ENCODE data around the gene DENND2A. TPM values are rescaled to one million over a fixed set of nuclear protein-coding genes. Genes with fewer than 3 reads are reported as not detected.
"Not testable (repeated sequence)": the region's sequence is repeated elsewhere in the genome, so short reads cannot be mapped to it uniquely, and the experiment has no call there.

The DENND2A gene
- polyA plus RNA-seq, 4 donors: 3.0 to 7.0 (median 5.7) TPM; not detected in 1

- Histone ChIP-seq H3K36me3 (ENCODE audit: control insufficient read depth in 3 of 3, insufficient read depth in 2 of 3, low read depth in 1 of 3, low read length in 3 of 3) (peaks cover 0 to 37% (median 0%) of the 10 kb centered on the region in 3 donors), H3K9me3 (ENCODE audit: control insufficient read depth in 2 of 2, insufficient read depth in 1 of 2, low read depth in 1 of 2, low read length in 1 of 2) (no peaks in the 10 kb centered on the region), H3K4me1 (ENCODE audit: control insufficient read depth in 3 of 3, insufficient read depth in 2 of 3, low read depth in 1 of 3, low read length in 2 of 3) (peaks cover 2 to 11% (median 2%) of the 10 kb centered on the region in 3 donors), H3K27me3 (ENCODE audit: control insufficient read depth in 3 of 3, insufficient read depth in 3 of 3, low read length in 3 of 3) (no peaks in the 10 kb centered on the region), H3K27ac (ENCODE audit: low read depth in 1 of 3, low read length in 2 of 3) (peak overlapping the region in 2 of 3 donors; percentile 49 to 69), H3K4me3 (ENCODE audit: low read depth in 1 of 3, low read length in 3 of 3) (no peak overlapping the region)
- FAIRE-seq: no peak
- 15 to 27% (median 25%) methylated on average over 17 of the region's 17 CpGs for WGBS, 3 donors
- DNase-seq: peak; percentile 51 to 62
Measured at GRCh38 chr7:140541513-140542227, 98.9 kb downstream of the DENND2A start.

- peak overlapping the region in 2 of 3 donors; percentile 49 to 51 for H3K27ac ChIP-seq (ENCODE audit: low read depth in 1 of 3, low read length in 2 of 3)
- peaks cover 0 to 35% (median 0%) of the 10 kb centered on the region in 3 donors for H3K36me3 ChIP-seq (ENCODE audit: control insufficient read depth in 3 of 3, insufficient read depth in 2 of 3, low read depth in 1 of 3, low read length in 3 of 3)
- 55 to 67% (median 66%) methylated on average over 4 of the region's 4 CpGs for WGBS, 3 donors
- FAIRE-seq (no peak), DNase-seq (no peak)
- no peaks in the 10 kb centered on the region for H3K27me3 ChIP-seq (ENCODE audit: control insufficient read depth in 3 of 3, insufficient read depth in 3 of 3, low read length in 3 of 3)
- H3K4me3 ChIP-seq (ENCODE audit: low read depth in 1 of 3, low read length in 3 of 3): no peak overlapping the region
- H3K9me3 ChIP-seq (ENCODE audit: control insufficient read depth in 2 of 2, insufficient read depth in 1 of 2, low read depth in 1 of 2, low read length in 1 of 2): no peaks in the 10 kb centered on the region
- H3K4me1 ChIP-seq (ENCODE audit: control insufficient read depth in 3 of 3, insufficient read depth in 2 of 3, low read depth in 1 of 3, low read length in 2 of 3): peaks cover 2 to 11% (median 2%) of the 10 kb centered on the region in 3 donors
Measured at GRCh38 chr7:140541176-140541512, 99.5 kb downstream of the DENND2A start.

- H3K9me3 ChIP-seq (ENCODE audit: control insufficient read depth in 2 of 2, insufficient read depth in 1 of 2, low read depth in 1 of 2, low read length in 1 of 2): no peaks in the 10 kb centered on the region
- peaks cover 2 to 11% (median 2%) of the 10 kb centered on the region in 3 donors for H3K4me1 ChIP-seq (ENCODE audit: control insufficient read depth in 3 of 3, insufficient read depth in 2 of 3, low read depth in 1 of 3, low read length in 2 of 3)
- H3K36me3 ChIP-seq (ENCODE audit: control insufficient read depth in 3 of 3, insufficient read depth in 2 of 3, low read depth in 1 of 3, low read length in 3 of 3): peaks cover 0 to 30% (median 0%) of the 10 kb centered on the region in 3 donors
- DNase-seq: peak in 1 of 2 donors; percentile 45
- 69 to 83% (median 71%) methylated on average over 18 of the region's 18 CpGs for WGBS, 3 donors
- H3K4me3 ChIP-seq (ENCODE audit: low read depth in 1 of 3, low read length in 3 of 3): no peak overlapping the region
- H3K27ac ChIP-seq (ENCODE audit: low read depth in 1 of 3, low read length in 2 of 3): peak overlapping the region in 1 of 3 donors; percentile 25
- no peak for FAIRE-seq
- no peaks in the 10 kb centered on the region for H3K27me3 ChIP-seq (ENCODE audit: control insufficient read depth in 3 of 3, insufficient read depth in 3 of 3, low read length in 3 of 3)
Measured at GRCh38 chr7:140540136-140540777, 100.4 kb downstream of the DENND2A start.

GRCh38 chr7:140539461-140539860 is 101.2 kb downstream of the DENND2A start:
- Histone ChIP-seq H3K27ac (ENCODE audit: low read depth in 1 of 3, low read length in 2 of 3) (peak overlapping the region in 1 of 3 donors; percentile 1), H3K4me1 (ENCODE audit: control insufficient read depth in 3 of 3, insufficient read depth in 2 of 3, low read depth in 1 of 3, low read length in 2 of 3) (peaks cover 2 to 11% (median 2%) of the 10 kb centered on the region in 3 donors), H3K36me3 (ENCODE audit: control insufficient read depth in 3 of 3, insufficient read depth in 2 of 3, low read depth in 1 of 3, low read length in 3 of 3) (peaks cover 0 to 26% (median 0%) of the 10 kb centered on the region in 3 donors), H3K4me3 (ENCODE audit: low read depth in 1 of 3, low read length in 3 of 3) (no peak overlapping the region), H3K27me3 (ENCODE audit: control insufficient read depth in 3 of 3, insufficient read depth in 3 of 3, low read length in 3 of 3) (no peaks in the 10 kb centered on the region), H3K9me3 (ENCODE audit: control insufficient read depth in 2 of 2, insufficient read depth in 1 of 2, low read depth in 1 of 2, low read length in 1 of 2) (no peaks in the 10 kb centered on the region)
- FAIRE-seq (no peak), DNase-seq (no peak)
- 88 to 97% (median 95%) methylated on average over 18 of the region's 18 CpGs for WGBS, 3 donors

- DNase-seq (no peak), FAIRE-seq (no peak)
- Histone ChIP-seq H3K27ac (ENCODE audit: low read depth in 1 of 3, low read length in 2 of 3) (peak overlapping the region in 1 of 3 donors; percentile 6), H3K4me1 (ENCODE audit: control insufficient read depth in 3 of 3, insufficient read depth in 2 of 3, low read depth in 1 of 3, low read length in 2 of 3) (peaks cover 2 to 11% (median 2%) of the 10 kb centered on the region in 3 donors), H3K4me3 (ENCODE audit: low read depth in 1 of 3, low read length in 3 of 3) (no peak overlapping the region), H3K27me3 (ENCODE audit: control insufficient read depth in 3 of 3, insufficient read depth in 3 of 3, low read length in 3 of 3) (no peaks in the 10 kb centered on the region), H3K9me3 (ENCODE audit: control insufficient read depth in 2 of 2, insufficient read depth in 1 of 2, low read depth in 1 of 2, low read length in 1 of 2) (no peaks in the 10 kb centered on the region), H3K36me3 (ENCODE audit: control insufficient read depth in 3 of 3, insufficient read depth in 2 of 3, low read depth in 1 of 3, low read length in 3 of 3) (peaks cover 0 to 30% (median 0%) of the 10 kb centered on the region in 3 donors)
- 68 to 86% (median 82%) methylated on average over 12 of the region's 12 CpGs for WGBS, 3 donors
Measured at GRCh38 chr7:140537750-140538482, 102.7 kb downstream of the DENND2A start.

GRCh38 chr7:140534743-140535142 is 105.9 kb downstream of the DENND2A start:
- Histone ChIP-seq H3K27ac (ENCODE audit: low read depth in 1 of 3, low read length in 2 of 3) (no peak overlapping the region), H3K36me3 (ENCODE audit: control insufficient read depth in 3 of 3, insufficient read depth in 2 of 3, low read depth in 1 of 3, low read length in 3 of 3) (peaks cover 0 to 19% (median 0%) of the 10 kb centered on the region in 3 donors), H3K9me3 (ENCODE audit: control insufficient read depth in 2 of 2, insufficient read depth in 1 of 2, low read depth in 1 of 2, low read length in 1 of 2) (no peaks in the 10 kb centered on the region), H3K27me3 (ENCODE audit: control insufficient read depth in 3 of 3, insufficient read depth in 3 of 3, low read length in 3 of 3) (no peaks in the 10 kb centered on the region), H3K4me1 (ENCODE audit: control insufficient read depth in 3 of 3, insufficient read depth in 2 of 3, low read depth in 1 of 3, low read length in 2 of 3) (no peaks in the 10 kb centered on the region), H3K4me3 (ENCODE audit: low read depth in 1 of 3, low read length in 3 of 3) (no peak overlapping the region)
- no peak for DNase-seq
- FAIRE-seq: no peak
- WGBS, 3 donors: 57 to 82% (median 73%) methylated on average over 3 of the region's 3 CpGs

GRCh38 chr7:140533394-140533872 is 107.2 kb downstream of the DENND2A start:
- FAIRE-seq (no peak), DNase-seq (no peak)

GRCh38 chr7:140529428-140529827 is 111.2 kb downstream of the DENND2A start:
- H3K27me3 ChIP-seq (ENCODE audit: control insufficient read depth in 3 of 3, insufficient read depth in 3 of 3, low read length in 3 of 3); H3K27ac ChIP-seq (ENCODE audit: low read depth in 1 of 3, low read length in 2 of 3); DNase-seq; H3K4me1 ChIP-seq (ENCODE audit: control insufficient read depth in 3 of 3, insufficient read depth in 2 of 3, low read depth in 1 of 3, low read length in 2 of 3); H3K9me3 ChIP-seq (ENCODE audit: control insufficient read depth in 2 of 2, insufficient read depth in 1 of 2, low read depth in 1 of 2, low read length in 1 of 2); H3K4me3 ChIP-seq (ENCODE audit: low read depth in 1 of 3, low read length in 3 of 3); FAIRE-seq: not testable (repeated sequence)
- 74 to 86% (median 77%) methylated on average over 4 of the region's 4 CpGs for WGBS, 3 donors
- peaks cover 0 to 23% (median 0%) of the 10 kb centered on the region in 3 donors for H3K36me3 ChIP-seq (ENCODE audit: control insufficient read depth in 3 of 3, insufficient read depth in 2 of 3, low read depth in 1 of 3, low read length in 3 of 3)

More at GRCh38 chr7:140533394-140533872, 107.2 kb downstream of the DENND2A start:
- peaks cover 0 to 11% (median 0%) of the 10 kb centered on the region in 3 donors for H3K36me3 ChIP-seq (ENCODE audit: control insufficient read depth in 3 of 3, insufficient read depth in 2 of 3, low read depth in 1 of 3, low read length in 3 of 3)
- no peaks in the 10 kb centered on the region for H3K27me3 ChIP-seq (ENCODE audit: control insufficient read depth in 3 of 3, insufficient read depth in 3 of 3, low read length in 3 of 3)
- no peaks in the 10 kb centered on the region for H3K9me3 ChIP-seq (ENCODE audit: control insufficient read depth in 2 of 2, insufficient read depth in 1 of 2, low read depth in 1 of 2, low read length in 1 of 2)
- no peak overlapping the region for H3K27ac ChIP-seq (ENCODE audit: low read depth in 1 of 3, low read length in 2 of 3)
- 60 to 68% (median 62%) methylated on average over 13 of the region's 13 CpGs for WGBS, 3 donors
- no peak overlapping the region for H3K4me3 ChIP-seq (ENCODE audit: low read depth in 1 of 3, low read length in 3 of 3)
- H3K4me1 ChIP-seq (ENCODE audit: control insufficient read depth in 3 of 3, insufficient read depth in 2 of 3, low read depth in 1 of 3, low read length in 2 of 3): no peaks in the 10 kb centered on the region
